Measurements from ENCODE around the gene GAK.

The GAK gene

GRCh38 chr4:850323-850945, 81.7 kb downstream of the GAK start:
- H3K4me1 ChIP-seq = no peaks in the 10 kb centered on the region
- H3K4me3 ChIP-seq (ENCODE audit: low read depth, low read length) = no peak overlapping the region
- no peak for DNase-seq
- H3K9me3 ChIP-seq = no peaks in the 10 kb centered on the region
- H3K36me3 ChIP-seq = peaks cover 39% of the 10 kb centered on the region
- H3K27me3 ChIP-seq = no peaks in the 10 kb centered on the region
- no peak for TF ChIP-seq CTCF (IDR thresholded peaks at IDR 0.05; ENCODE audit: low read depth, low read length)

- TF ChIP-seq CTCF (IDR thresholded peaks at IDR 0.05; ENCODE audit: low read depth, low read length) = no peak
- Histone ChIP-seq H3K4me3 (ENCODE audit: low read depth, low read length) (no peak overlapping the region), H3K4me1 (no peaks in the 10 kb centered on the region), H3K27me3 (no peaks in the 10 kb centered on the region), H3K36me3 (peaks cover 34% of the 10 kb centered on the region), H3K9me3 (no peaks in the 10 kb centered on the region)
- DNase-seq = no peak
Measured at GRCh38 chr4:849478-850175, 82.5 kb downstream of the GAK start.

- no peak for DNase-seq
- H3K36me3 ChIP-seq = peaks cover 34% of the 10 kb centered on the region
- TF ChIP-seq CTCF (IDR thresholded peaks at IDR 0.05; ENCODE audit: low read depth, low read length) = no peak
- H3K27me3 ChIP-seq = no peaks in the 10 kb centered on the region
- no peak overlapping the region for H3K4me3 ChIP-seq (ENCODE audit: low read depth, low read length)
- no peaks in the 10 kb centered on the region for H3K9me3 ChIP-seq
- no peaks in the 10 kb centered on the region for H3K4me1 ChIP-seq
Measured at GRCh38 chr4:848803-849477, 83.2 kb downstream of the GAK start.

- DNase-seq = no peak
- Histone ChIP-seq H3K9me3 (no peaks in the 10 kb centered on the region), H3K27me3 (no peaks in the 10 kb centered on the region), H3K4me3 (ENCODE audit: low read depth, low read length) (no peak overlapping the region), H3K36me3 (peaks cover 34% of the 10 kb centered on the region), H3K4me1 (no peaks in the 10 kb centered on the region)
- no peak for TF ChIP-seq CTCF (IDR thresholded peaks at IDR 0.05; ENCODE audit: low read depth, low read length)
Measured at GRCh38 chr4:848307-848691, 83.8 kb downstream of the GAK start.

- H3K4me3 ChIP-seq (ENCODE audit: low read depth, low read length) = no peak overlapping the region
- no peak for DNase-seq
- H3K27me3 ChIP-seq = no peaks in the 10 kb centered on the region
- no peak for TF ChIP-seq CTCF (IDR thresholded peaks at IDR 0.05; ENCODE audit: low read depth, low read length)
- no peaks in the 10 kb centered on the region for H3K9me3 ChIP-seq
- peaks cover 27% of the 10 kb centered on the region for H3K36me3 ChIP-seq
- no peaks in the 10 kb centered on the region for H3K4me1 ChIP-seq
Measured at GRCh38 chr4:845836-846251, 86.3 kb downstream of the GAK start.

Measured in BE2C (cell line).